MM.1S (cell line): ENCODE data around the gene RNF34.
"Not testable (repeated sequence)": the region's sequence is repeated elsewhere in the genome, so short reads cannot be mapped to it uniquely, and the experiment has no call there.

Experiments used
- CTCF ChIP-seq: fragments of 300-600 bp; sonication (generic); IDR thresholded peaks from 2 replicates; pipeline ENCODE4 v1.5.1; 2016; ENCODE audit warnings: antibody characterized with exemption, low read length, mixed read lengths
- EZH2phosphoT487 ChIP-seq: fragments of 300-600 bp; sonication (generic); IDR thresholded peaks from 2 replicates; pipeline ENCODE4 v1.6.1; 2018; ENCODE audit warnings: antibody characterized with exemption, low read length

GRCh38 chr12:121374945-121375584 is 24.9 kb upstream of the RNF34 start:
- not testable (repeated sequence) for TF ChIP-seq CTCF, EZH2phosphoT487
